GM18873 (cell line): ENCODE results near the gene ENDOV.

Experiments used
- ATAC-seq: cut with Tn5 transposase; IDR thresholded peaks from one replicate; pipeline ENCODE4 v1.9.1; 2021; ENCODE audit warnings: mild to moderate bottlenecking, moderate library complexity, moderate number of reproducible peaks; ENCODE audit not compliant: unreplicated experiment, low FRiP score

ENDOV gene

DNA sequence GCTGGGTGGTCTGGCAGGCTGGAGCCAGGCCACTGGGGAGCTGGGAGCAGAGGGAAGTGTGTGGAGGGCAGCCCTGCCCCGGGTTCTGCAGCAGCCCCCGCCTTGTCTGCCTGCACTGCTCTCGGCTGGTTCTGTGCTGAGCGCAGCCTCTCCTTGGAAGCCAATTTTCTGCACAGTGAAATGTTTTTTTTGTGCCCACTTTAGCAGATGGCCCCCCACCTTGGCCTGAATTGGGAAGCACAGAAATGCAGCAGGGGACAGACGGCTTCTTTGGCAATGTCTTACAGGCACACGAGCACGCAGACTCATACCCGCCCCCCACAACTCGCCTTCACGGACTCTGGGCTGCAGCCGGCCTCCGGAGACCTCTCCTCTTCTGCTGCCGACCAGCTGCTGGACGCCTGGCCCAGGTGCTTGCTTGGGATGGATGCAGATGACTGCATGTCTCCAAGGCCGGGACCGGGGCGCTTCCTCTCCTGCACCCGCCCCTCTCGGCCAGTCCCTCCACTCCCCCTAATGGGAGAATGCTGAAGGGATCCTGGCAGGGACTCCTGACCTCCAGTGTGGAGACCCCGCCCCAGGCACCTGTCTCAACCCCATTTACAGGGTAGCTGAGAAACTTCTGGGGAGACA lies 46.7 kb downstream of the ENDOV start:
- ATAC-seq, result no peak

DNA sequence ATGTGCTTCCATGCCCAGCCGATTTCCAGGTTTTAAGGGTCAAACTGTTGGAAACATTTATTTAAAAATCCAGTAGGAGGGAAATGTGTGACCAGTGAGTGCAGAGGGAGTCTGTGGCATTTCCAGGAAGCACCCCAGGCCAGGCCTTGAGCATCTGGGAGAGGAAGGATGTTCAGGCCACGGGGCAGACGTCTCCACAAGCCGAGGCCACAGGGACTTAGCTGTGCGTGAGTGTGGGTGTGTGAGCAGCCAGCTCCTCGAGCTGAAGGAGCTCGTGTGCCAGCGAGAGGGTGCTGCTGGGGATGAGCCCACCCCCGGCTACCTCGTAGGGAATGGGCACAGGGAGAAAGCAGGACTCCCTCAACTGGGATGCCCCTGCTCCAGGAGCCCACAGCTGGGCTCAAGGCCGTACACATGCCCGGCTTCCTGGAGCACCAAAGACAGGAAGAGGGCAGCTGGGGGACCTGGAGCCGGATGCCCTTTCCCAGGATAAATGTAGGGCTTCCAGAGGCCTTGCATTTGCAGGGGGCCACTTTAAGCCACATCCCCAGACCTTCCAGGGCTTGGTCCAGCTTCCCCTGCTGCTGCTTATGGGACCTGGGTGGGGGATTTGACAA lies 48.9 kb downstream of the ENDOV start:
- no peak for ATAC-seq

- no peak for ATAC-seq
These were observed 49.5 kb downstream of the ENDOV start for GRCh38 chr17:80464486-80464885.

- no peak for ATAC-seq
These were observed 50.5 kb downstream of the ENDOV start for GRCh38 chr17:80465327-80465974.

DNA sequence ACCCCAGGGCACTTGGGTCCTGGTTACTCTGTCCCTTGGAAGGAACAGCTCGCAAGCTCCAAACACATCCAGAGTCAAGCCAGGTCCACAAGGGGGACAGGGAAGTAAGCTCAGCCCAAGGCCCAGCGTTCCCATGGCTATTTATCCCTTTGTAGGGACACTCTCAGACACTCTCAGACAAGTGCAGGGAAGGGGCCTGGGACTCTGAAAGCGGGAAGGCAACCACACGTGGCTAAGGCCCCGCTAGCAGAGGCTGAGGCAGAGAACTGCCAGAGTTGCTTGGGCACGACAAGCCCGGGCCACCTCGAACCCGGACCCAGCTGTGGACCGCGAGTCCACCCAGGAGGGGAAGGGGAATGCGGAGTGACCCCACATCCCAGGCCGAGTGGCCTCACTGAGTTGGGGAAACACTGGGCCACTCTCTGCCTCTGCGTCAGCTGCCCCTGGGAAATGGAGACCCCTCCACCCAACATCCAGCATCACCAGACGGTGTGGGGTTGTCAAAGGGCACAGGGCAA lies 51.3 kb downstream of the ENDOV start:
- ATAC-seq, result no peak

DNA sequence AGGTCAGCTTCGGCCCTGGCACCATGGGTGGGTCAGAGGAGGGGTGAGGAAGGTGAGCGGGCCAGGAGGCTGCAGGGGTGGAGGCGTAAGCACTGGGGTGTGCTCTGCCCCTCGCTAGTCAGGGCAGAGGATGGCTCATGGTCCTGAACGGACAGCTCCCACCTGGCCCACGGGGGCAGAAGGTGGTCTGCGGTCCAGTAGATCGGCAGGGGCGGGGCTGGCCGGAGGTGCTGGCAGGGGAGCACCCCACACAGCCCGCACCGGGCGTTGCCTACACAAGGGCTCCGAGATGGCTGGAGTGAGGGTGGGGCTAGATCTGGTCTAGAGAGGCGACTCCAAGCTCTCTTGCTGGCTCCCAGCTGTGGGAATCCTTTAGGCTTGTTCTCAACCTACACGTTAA lies 53.3 kb downstream of the ENDOV start:
- no peak for ATAC-seq

DNA sequence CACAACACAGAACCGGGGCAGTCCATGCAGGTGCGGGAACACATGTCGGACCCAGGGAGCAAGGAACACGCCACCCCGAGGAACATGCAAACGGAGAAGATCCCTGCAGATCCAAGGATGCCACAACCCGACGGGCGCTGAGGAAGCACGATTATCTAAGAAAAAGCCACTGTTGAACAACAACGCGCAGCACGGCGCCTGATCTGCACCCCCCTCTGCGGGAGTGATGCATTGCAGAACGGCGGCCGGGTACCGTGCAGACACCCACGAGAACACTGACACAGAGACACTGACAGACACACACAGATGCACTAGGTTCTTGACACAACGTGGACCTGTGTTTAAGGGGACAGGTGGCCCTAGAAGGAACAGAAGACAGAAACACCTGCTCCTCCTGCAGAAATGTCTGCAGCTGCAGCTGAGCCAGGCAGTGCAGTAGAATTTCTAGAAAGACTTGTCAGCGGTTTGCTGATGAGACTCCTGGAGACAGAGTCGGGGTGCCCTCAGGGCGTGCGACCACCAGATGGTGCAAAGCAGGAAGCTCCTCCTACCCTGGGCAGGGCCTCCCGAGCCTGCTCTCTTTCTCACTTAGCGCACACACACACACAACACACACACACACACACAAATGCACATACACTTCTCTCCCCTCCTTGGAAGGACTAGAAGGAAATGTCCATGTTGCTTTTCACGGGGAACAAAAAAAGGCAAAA lies 54.0 kb downstream of the ENDOV start:
- no peak for ATAC-seq

DNA sequence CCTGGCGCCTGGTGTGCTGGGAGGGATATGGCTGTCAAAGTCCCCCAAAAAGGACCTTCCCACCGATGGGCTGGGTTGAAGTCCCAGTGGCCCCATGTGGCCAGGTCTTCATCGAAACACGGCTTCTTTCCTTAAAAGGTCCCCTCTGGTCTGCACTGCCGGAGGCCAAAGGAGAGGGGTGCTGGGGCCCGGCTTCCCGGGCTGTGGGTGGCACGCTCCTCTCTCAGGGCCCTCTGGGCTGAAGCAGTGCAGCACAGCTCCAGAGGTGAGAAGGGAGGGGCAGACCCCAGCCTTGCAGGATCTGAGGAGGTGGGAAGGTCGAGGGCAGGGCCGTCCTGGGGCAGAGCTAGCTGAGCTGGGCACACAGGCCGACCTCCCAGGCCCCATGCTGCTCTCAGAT lies 54.7 kb downstream of the ENDOV start:
- no peak for ATAC-seq

DNA sequence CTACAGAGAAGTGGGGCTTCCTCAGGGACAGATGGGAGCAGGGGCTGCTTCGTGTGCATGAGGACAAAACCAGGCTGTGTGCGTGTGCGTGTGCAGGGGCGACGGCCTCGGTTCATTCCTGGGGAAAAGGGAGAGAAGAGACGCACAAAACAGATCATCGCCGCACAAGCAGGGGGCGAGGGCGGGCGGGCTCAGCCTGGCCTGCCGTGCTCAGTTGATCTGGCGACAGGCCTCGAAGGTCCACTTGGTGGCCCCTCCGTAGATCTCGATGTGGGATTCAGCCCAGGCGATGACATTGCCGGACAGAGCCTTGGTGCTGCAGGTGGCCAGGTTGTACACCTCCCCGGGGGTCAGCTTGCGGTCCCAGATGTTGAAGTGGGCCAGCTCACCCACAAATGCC lies 55.6 kb downstream of the ENDOV start:
- no peak for ATAC-seq

DNA sequence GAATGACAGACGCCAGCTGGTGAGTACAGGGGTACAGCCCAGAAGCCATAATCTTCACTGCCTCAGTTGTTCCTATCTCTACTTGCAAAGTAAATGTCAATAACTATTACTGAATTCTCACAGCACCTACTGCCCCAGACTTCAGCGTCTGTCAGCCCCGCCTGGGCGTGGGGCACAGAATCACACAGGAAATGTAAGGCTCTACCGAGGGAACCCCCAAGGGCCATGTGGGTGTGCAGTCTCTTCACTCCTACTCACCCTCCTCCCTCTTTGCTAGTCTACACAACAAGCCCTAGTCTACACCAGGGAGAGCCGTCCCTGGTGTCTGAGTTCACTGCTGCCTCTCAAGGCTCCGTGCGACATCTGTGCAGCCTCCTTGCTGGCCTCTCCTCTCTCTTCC lies 57.0 kb downstream of the ENDOV start:
- ATAC-seq, result no peak

GRCh38 chr17:80472996-80473395 lies 58.0 kb downstream of the ENDOV start:
- no peak for ATAC-seq

DNA sequence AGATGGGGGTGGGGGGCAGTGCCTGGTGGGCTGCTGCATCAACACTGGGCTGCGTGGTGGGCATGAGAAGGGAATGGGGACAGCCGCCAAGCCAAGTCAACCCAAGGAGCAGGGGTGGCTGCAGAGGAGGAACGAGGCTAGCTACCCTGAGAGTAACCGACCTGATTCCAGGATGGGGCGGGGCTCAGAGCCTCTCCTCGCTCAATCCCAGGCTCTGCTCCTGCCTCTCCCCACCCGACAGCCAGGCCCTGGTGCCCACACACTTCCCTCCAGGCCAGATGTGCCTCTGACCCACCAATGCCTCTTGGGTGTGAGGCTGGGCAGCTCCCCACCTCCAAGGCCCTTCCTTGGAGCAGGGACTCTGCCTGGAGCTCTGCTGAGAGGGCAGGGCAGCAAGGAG lies 58.7 kb downstream of the ENDOV start:
- ATAC-seq, result no peak

- ATAC-seq, result no peak
These were observed 59.4 kb downstream of the ENDOV start for GRCh38 chr17:80474231-80474960.

DNA sequence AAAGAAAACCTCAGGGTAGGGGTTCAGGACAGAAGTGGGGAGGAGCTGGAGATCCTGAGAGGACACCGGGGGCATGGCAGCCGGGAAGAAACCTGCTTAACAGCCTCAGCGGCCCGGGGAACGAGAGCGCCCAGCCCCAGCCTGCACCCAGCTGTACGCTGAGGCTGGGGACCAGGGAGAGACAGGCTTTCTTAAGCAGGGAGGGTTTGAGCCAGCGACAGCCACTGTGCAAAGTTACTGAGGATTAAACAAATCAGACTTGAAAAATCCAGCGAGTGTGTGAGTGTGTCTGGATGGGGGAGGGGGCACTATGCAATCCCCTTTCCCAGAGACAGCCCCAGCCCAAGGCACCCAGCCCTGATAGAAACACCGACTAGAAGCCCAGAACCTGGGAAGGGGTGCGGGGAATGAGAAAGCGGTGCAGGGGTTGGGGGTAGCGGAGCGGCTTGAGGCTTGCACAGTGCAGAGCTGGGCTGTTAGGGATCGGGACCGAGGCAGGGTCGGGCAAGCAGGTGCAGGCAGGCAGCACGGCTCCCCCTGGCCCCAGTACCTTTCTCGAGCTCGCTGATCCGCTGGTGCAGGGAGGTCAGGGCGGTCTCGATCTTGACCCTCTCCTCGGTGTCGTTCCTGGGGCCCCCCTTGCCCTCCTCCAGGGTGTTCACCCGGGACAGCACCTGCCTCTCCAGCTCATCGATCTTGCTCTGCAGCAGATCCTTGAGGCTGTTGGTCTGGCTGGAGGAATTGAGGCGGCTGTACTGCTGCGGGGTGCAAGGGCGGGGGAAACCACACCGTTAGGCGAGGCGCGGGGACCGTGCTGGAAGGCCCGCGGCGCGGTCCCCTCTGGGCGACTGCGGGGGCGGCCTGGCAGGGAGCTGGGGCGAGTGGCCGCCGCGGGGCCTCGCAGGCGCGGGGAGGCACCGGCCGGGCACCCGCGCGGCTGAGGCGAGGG lies 60.3 kb downstream of the ENDOV start:
- ATAC-seq, result no peak

GRCh38 chr17:80475910-80476876 lies 61.2 kb downstream of the ENDOV start, which contains the start of gene NPTX1:
Gene NPTX1, minus strand, starts transcription at chr17:80476607. Its CDS starts 161 bp downstream, at chr17:80476446.
- ATAC-seq, result no peak

- ATAC-seq, result no peak
These were observed 62.1 kb downstream of the ENDOV start for GRCh38 chr17:80476877-80477646.

DNA sequence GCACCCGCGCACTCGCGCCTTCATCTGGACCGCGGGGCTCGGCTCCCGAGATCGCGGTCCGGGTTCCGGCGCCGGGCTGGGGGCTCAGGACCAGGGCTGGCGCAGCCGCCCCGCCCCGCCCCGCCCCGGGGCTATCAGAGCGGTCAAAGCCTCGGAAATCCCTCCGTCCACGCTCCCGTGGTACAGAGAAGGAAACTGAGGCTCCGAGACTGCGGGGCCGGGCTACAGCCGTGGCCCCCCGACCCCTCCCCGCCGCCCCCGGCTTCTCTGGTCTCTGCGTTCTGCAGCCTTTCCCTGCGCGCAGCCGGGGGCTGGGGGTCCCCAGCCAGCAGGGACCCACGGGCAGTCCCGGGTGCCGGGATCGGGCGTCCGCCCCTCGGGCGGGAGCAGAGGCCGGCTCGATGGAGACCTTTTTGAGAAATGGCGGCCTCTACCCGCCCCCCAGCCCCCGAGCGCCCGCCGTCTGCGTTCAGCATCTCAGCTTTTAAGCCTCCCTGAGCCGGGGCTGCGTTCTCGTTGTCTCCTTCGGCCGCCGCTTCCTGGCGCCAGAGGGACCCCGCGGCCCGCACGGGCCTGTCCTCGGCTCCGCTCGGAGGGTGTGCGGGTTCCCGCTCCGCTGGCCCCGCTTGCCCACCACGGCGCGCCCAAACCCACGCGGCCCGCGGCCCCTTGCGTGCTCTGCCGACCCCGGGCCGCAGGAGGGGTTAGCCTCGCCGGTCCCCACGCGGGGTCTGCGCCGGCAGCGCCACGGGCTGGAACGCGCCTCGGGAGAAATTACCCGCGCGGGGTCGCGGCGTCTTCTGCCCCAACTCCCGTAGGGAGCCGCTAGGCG lies 62.9 kb downstream of the ENDOV start:
- no peak for ATAC-seq
